ENCODE results near the gene EEPD1. TPM values are rescaled to one million over a fixed set of nuclear protein-coding genes. Genes with fewer than 3 reads are reported as not detected.
A peak's percentile ranks its signal among the peaks of the same experiment; 100 is the strongest.

EEPD1 gene
- total RNA-seq, 1 experiment from 2014 or later, result 5.0 TPM

GRCh38 chr7:36191292-36191920, 38.4 kb downstream of the EEPD1 start:
- no peak overlapping the region for H3K9ac ChIP-seq (ENCODE audit: extremely low read depth, insufficient read length, low read length)
- H3K9me3 ChIP-seq (ENCODE audit: control insufficient read depth, low read depth, low read length), result no peaks in the 10 kb centered on the region
- no peak overlapping the region for H2AFZ ChIP-seq (ENCODE audit: low read length)
- Mint-ChIP-seq H3K4me1 (no peaks in the 10 kb centered on the region), H3K27ac (peak overlapping the region in 1 of 3 experiments; percentile 39; a peak in 1 of 7 replicates), H3K36me3 (ENCODE audit: insufficient read depth in 1 of 3, low read depth in 3 of 3) (peaks cover 4 to 14% (median 6%) of the 10 kb centered on the region in 3 experiments; a peak in 6 of 7 replicates), H3K4me3 (no peak overlapping the region; a peak in 1 of 5 replicates), H3K27me3 (ENCODE audit: low read depth) (peaks cover 2% of the 10 kb centered on the region; the same call in 1 of the 2 replicates), H3K9me3 (peaks cover 5 to 6% of the 10 kb centered on the region in 2 experiments; a peak in 4 of 5 replicates)
- no peak overlapping the region for H3K4me2 ChIP-seq (ENCODE audit: insufficient read depth, insufficient read length, low read length)
- H2BK15ac ChIP-seq (ENCODE audit: low read depth, low read length), result no peak overlapping the region
- H3K27ac ChIP-seq (ENCODE audit: insufficient read length, low read depth, low read length), result no peak overlapping the region
- no peaks in the 10 kb centered on the region for H3K4me1 ChIP-seq (ENCODE audit: insufficient read depth, low read length)
- H3K18ac ChIP-seq (ENCODE audit: insufficient read length, low read depth, low read length), result no peak overlapping the region
- H2BK12ac ChIP-seq (ENCODE audit: insufficient read length, low read depth, low read length), result no peak overlapping the region
- no peaks in the 10 kb centered on the region for H3K27me3 ChIP-seq (ENCODE audit: insufficient read depth, low read length)
- no peaks in the 10 kb centered on the region for H3K23me2 ChIP-seq (ENCODE audit: insufficient read length, low read depth, low read length, poor library complexity, severe bottlenecking)
- DNase-seq, result no peak
- H3K79me2 ChIP-seq (ENCODE audit: insufficient read depth, low read length), result no peaks in the 10 kb centered on the region
- no peaks in the 10 kb centered on the region for H4K20me1 ChIP-seq (ENCODE audit: control insufficient read depth, insufficient read depth, insufficient read length)
- no peak overlapping the region for H2AK5ac ChIP-seq (ENCODE audit: insufficient read length, low read length)
- no peak overlapping the region for H2BK120ac ChIP-seq (ENCODE audit: low read depth, low read length, poor library complexity, severe bottlenecking)
- no peak overlapping the region for H3K56ac ChIP-seq (ENCODE audit: insufficient read length, low read depth, low read length)
- H4K5ac ChIP-seq (ENCODE audit: insufficient read length, low read depth, low read length), result no peak overlapping the region
- TF ChIP-seq CTCF (conservative IDR thresholded peaks at IDR 0.05), result no peak
- no peak overlapping the region for H2BK20ac ChIP-seq (ENCODE audit: low read depth, low read length, poor library complexity, severe bottlenecking)
- no peak overlapping the region for H3K23ac ChIP-seq (ENCODE audit: insufficient read length, low read depth, low read length)
- no peak overlapping the region for H3T11ph ChIP-seq (ENCODE audit: low read length)
- no peak overlapping the region for H2BK5ac ChIP-seq (ENCODE audit: insufficient read length, low read length)
- H3K4ac ChIP-seq (ENCODE audit: low read depth, low read length), result no peak overlapping the region
- H4K91ac ChIP-seq (ENCODE audit: insufficient read length, low read depth, low read length), result no peak overlapping the region
- no peaks in the 10 kb centered on the region for H3K79me1 ChIP-seq (ENCODE audit: insufficient read depth, low read depth, low read length, poor library complexity, severe bottlenecking)
- no peak overlapping the region for H4K8ac ChIP-seq (replicated peaks; ENCODE audit: insufficient read length, low read depth, low read length)
- no CpG with 5 or more reads among the region's 7 CpGs for WGBS (ENCODE audit: extremely low coverage, insufficient read length, low lambda C conversion rate)
- no peak overlapping the region for H3K14ac ChIP-seq (ENCODE audit: insufficient read depth, low read length)

All from H9 (cell line).